Neuron (in vitro differentiated cells): ENCODE results near the gene EDIL3.
"Not testable (repeated sequence)": the region's sequence is repeated elsewhere in the genome, so short reads cannot be mapped to it uniquely, and the experiment has no call there.

Source experiments
- H2AFZ ChIP-seq: one replicate; pipeline ENCODE4 v1.6.1; 2013; ENCODE audit warnings: low read depth, mild to moderate bottlenecking, inconsistent platforms, low read length, moderate library complexity
- H3K27me3 ChIP-seq: one replicate; pipeline ENCODE4 v1.6.1; 2013; ENCODE audit warnings: low read length; ENCODE audit not compliant: insufficient read depth
- H3K36me3 ChIP-seq: one replicate; pipeline ENCODE4 v1.6.1; 2013; ENCODE audit warnings: low read length; ENCODE audit not compliant: insufficient read depth
- H3K4me1 ChIP-seq: one replicate; pipeline ENCODE4 v1.6.1; 2013; ENCODE audit warnings: low read length; ENCODE audit not compliant: insufficient read depth
- H3K4me3 ChIP-seq: 2 replicates; pipeline ENCODE4 v1.5.1; 2013; ENCODE audit warnings: mild to moderate bottlenecking, low read length, moderate library complexity
- H3K9me3 ChIP-seq: one replicate; pipeline ENCODE4 v1.6.1; 2013; ENCODE audit warnings: low read length

The EDIL3 gene

GRCh38 chr5:84085387-84086041 is 299.2 kb downstream of the EDIL3 start:
- Histone ChIP-seq H3K36me3 (no peaks in the 10 kb centered on the region), H2AFZ (no peak overlapping the region), H3K27me3 (no peaks in the 10 kb centered on the region), H3K4me1 (no peaks in the 10 kb centered on the region), H3K4me3 (no peak overlapping the region), H3K9me3 (no peaks in the 10 kb centered on the region)

DNA sequence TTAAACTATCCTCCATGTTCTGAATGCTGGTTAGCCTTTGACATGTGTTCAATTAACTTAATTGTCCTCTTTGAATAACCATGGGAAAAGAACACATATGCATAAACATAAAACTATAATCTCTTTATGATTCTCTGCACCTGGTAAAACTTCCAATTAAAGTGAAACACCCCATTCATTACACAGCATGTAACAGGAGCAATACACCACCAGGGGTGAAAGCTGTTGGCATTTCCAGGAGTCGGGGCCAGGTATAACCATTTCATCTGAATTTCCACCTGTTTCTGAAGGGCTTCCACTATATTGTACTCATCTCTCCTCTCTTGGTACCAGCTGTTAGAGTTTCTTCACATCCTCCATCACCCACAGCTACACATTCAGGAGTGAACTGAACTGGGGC is 303.8 kb downstream of the EDIL3 start:
- H3K36me3 ChIP-seq = no peaks in the 10 kb centered on the region

DNA sequence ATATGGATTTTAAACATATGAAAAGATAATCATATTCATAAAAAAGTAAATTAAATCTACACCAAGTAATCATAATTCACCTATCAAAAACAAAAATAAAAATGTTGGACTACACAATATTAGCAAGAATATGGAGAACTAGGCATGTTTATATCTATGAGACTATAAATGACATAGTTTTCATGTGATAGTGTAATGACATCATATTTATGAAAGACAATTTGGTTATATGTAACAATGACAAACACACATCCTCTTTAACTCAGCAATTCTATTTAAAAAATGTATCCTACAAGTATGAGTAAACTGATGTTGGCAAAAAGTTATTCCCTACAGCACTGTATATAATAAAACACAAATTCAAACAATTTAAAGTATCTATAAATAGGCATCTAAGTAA is 312.3 kb downstream of the EDIL3 start:
- Histone ChIP-seq H3K27me3 (no peaks in the 10 kb centered on the region), H3K4me3 (no peak overlapping the region), H3K9me3 (no peaks in the 10 kb centered on the region), H3K36me3 (no peaks in the 10 kb centered on the region), H2AFZ (no peak overlapping the region), H3K4me1 (no peaks in the 10 kb centered on the region)

More for the DNA sequence above, 303.8 kb downstream of the EDIL3 start:
- H3K4me3 ChIP-seq = no peak overlapping the region
- no peaks in the 10 kb centered on the region for H3K27me3 ChIP-seq
- H2AFZ ChIP-seq = no peak overlapping the region
- H3K4me1 ChIP-seq = no peaks in the 10 kb centered on the region
- H3K9me3 ChIP-seq = no peaks in the 10 kb centered on the region

DNA sequence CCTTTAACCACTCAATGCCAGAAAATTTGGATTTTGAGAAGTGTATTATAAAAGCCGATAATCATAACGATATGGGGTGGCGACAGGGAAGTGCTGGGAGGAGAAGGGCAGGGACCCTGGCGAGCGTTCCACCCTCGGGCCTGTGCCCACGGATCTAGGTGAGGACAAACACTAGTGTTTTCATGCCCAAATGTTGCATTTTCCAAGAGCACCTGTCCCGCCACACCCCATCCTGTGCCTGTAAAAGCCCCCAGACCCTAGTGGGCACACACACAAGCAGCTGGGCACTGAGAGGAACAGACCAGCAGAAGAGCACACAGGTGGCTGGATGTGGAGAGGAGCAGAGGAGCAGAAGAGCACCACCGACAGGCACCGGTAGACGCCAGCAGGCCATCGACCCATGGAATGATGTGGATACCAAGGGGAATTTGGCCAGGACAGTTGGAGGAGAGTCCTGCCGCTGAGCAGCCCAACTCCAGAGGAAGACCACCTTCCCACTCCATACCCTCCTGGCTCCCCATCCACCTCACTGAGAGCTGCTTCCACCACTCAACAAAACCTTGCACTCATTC is 315.0 kb downstream of the EDIL3 start:
- Histone ChIP-seq H3K9me3 (no peaks in the 10 kb centered on the region), H3K27me3 (no peaks in the 10 kb centered on the region), H3K4me3 (no peak overlapping the region), H3K36me3 (no peaks in the 10 kb centered on the region), H2AFZ (no peak overlapping the region), H3K4me1 (no peaks in the 10 kb centered on the region)

GRCh38 chr5:84063041-84063440 is 321.6 kb downstream of the EDIL3 start:
- Histone ChIP-seq H3K27me3 (no peaks in the 10 kb centered on the region), H3K36me3 (no peaks in the 10 kb centered on the region), H3K4me1 (no peaks in the 10 kb centered on the region), H3K4me3 (no peak overlapping the region), H3K9me3 (no peaks in the 10 kb centered on the region), H2AFZ (no peak overlapping the region)

GRCh38 chr5:84059672-84060071 is 325.0 kb downstream of the EDIL3 start:
- Histone ChIP-seq H3K27me3 (no peaks in the 10 kb centered on the region), H3K9me3 (no peaks in the 10 kb centered on the region), H3K4me3 (no peak overlapping the region), H2AFZ (no peak overlapping the region), H3K36me3 (no peaks in the 10 kb centered on the region), H3K4me1 (no peaks in the 10 kb centered on the region)

DNA sequence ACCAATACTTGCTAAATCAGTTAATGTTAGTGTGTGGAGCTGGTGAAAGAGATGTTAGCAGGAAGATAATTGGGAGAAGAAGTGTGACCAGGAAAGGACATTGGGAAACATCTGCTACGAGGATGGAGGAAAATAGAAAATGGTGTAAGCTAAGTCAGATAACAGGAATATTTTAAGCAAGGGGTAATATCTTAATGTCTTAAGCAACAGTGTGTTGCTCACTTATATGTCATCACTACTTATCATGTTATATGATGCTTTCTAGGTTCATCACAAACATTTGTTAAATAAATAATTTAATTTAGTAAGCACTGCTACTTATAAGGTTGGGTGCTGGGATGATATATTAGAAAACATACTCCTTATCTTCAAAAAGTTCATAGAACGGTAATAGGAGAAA is 326.1 kb downstream of the EDIL3 start:
- Histone ChIP-seq H2AFZ (no peak overlapping the region), H3K36me3 (no peaks in the 10 kb centered on the region), H3K9me3 (no peaks in the 10 kb centered on the region), H3K4me1 (no peaks in the 10 kb centered on the region), H3K4me3 (no peak overlapping the region), H3K27me3 (no peaks in the 10 kb centered on the region)

DNA sequence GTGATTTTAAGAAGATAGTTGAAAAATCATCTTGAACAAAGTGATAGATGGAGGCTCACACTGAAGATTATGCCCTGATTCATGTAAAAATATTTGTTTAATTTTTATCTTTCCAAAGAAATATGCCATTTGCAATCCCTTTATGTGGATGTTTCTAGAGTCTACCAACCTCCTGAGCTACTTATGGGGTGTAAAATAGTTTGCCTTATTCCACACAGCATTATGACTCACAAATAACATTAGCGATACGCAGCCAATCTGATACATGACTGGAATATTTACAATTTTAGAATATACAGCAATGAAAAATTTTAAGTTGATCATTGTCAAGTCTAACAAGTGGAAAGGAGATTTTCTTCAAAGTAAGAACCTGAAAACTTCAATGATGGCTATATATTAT is 327.5 kb downstream of the EDIL3 start:
- Histone ChIP-seq H3K27me3 (no peaks in the 10 kb centered on the region), H3K4me1 (no peaks in the 10 kb centered on the region), H3K9me3 (no peaks in the 10 kb centered on the region), H2AFZ (no peak overlapping the region), H3K36me3 (no peaks in the 10 kb centered on the region), H3K4me3 (no peak overlapping the region)

- no peaks in the 10 kb centered on the region for H3K9me3 ChIP-seq
Measured at GRCh38 chr5:84045964-84046363, 338.7 kb downstream of the EDIL3 start.

GRCh38 chr5:84036842-84037241 is 347.8 kb downstream of the EDIL3 start:
- H3K36me3 ChIP-seq = no peaks in the 10 kb centered on the region
- H3K9me3 ChIP-seq = no peaks in the 10 kb centered on the region
- no peaks in the 10 kb centered on the region for H3K27me3 ChIP-seq
- H3K4me3 ChIP-seq = no peak overlapping the region
- H3K4me1 ChIP-seq = no peaks in the 10 kb centered on the region
- no peak overlapping the region for H2AFZ ChIP-seq

More at GRCh38 chr5:84045964-84046363, 338.7 kb downstream of the EDIL3 start:
- Histone ChIP-seq H3K36me3 (no peaks in the 10 kb centered on the region), H3K4me1 (no peaks in the 10 kb centered on the region), H2AFZ (no peak overlapping the region), H3K4me3 (no peak overlapping the region), H3K27me3 (no peaks in the 10 kb centered on the region)

DNA sequence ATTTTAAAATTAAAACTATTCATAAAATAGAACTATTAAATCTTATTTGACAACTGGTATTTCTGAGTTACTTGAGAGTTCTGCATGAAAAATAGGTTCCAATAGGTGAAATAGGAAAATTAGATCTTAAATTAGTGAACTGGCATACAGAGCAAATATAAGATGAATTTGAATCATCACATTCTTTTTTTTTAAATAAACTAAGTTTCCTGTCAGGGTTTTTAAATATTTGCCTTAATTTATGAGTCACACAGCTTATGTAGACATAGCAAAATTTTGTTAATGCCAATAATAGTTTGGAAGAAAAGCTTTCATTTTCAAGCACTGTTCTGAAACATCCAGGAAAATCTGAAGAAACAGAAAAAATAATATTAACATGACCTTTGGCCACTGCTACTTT is 352.4 kb downstream of the EDIL3 start:
- Histone ChIP-seq H3K27me3 (no peaks in the 10 kb centered on the region), H3K4me3 (no peak overlapping the region), H3K9me3 (no peaks in the 10 kb centered on the region), H2AFZ (no peak overlapping the region), H3K36me3 (no peaks in the 10 kb centered on the region), H3K4me1 (no peaks in the 10 kb centered on the region)

- Histone ChIP-seq H3K36me3 (no peaks in the 10 kb centered on the region), H3K27me3 (no peaks in the 10 kb centered on the region), H3K4me1 (no peaks in the 10 kb centered on the region), H3K4me3 (no peak overlapping the region), H3K9me3 (no peaks in the 10 kb centered on the region), H2AFZ (no peak overlapping the region)
Measured at GRCh38 chr5:84028093-84028492, 356.6 kb downstream of the EDIL3 start.

DNA sequence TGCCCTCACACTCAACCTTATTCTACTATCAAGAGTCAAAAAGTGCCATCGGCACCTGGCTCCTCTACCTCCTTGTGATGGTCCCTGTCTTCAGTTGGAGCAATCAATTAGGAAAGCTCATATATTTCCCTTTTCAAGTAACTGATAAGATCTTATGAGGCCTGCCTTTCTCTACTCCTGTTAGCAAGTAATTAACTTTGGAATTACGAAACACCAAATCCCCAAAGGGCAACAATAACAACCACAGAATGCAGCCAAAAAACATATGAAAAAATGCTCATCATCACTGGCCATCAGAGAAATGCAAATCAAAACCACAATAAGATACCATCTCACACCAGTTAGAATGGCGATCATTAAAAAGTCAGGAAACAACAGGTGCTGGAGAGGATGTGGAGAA is 366.2 kb downstream of the EDIL3 start:
- not testable (repeated sequence) for H3K4me3 ChIP-seq, H3K36me3 ChIP-seq, H3K27me3 ChIP-seq, H2AFZ ChIP-seq, H3K9me3 ChIP-seq, H3K4me1 ChIP-seq
